ENCODE data around the gene EXD3. TPM values are rescaled to one million over a fixed set of nuclear protein-coding genes. Genes with fewer than 3 reads are reported as not detected.
"Not testable (repeated sequence)": the region's sequence is repeated elsewhere in the genome, so short reads cannot be mapped to it uniquely, and the experiment has no call there.

The EXD3 gene
- polyA plus RNA-seq, 3 donors: 12.0 to 35.4 (median 16.6) TPM

DNA sequence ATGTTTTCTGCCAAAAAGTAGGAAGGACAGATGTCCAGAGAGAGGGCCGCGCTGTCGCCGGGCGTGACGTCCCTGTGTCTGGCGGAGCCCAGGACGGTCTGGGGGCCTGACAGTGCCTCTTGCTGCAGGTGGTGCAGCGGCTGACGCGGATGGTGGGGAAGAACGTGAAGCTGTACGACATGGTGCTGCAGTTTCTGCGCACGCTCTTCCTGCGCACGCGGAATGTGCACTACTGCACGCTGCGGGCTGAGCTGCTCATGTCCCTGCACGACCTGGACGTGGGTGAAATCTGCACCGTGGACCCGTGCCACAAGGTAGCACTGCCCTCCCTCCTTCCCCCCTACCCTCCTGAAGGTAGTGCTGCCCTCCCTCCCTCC, 160.1 kb downstream of the EXD3 start:
- no peak for DNase-seq (ENCODE audit: extremely low read depth in 1 of 11, low read depth in 9 of 11, low spot score in 4 of 11)

DNA sequence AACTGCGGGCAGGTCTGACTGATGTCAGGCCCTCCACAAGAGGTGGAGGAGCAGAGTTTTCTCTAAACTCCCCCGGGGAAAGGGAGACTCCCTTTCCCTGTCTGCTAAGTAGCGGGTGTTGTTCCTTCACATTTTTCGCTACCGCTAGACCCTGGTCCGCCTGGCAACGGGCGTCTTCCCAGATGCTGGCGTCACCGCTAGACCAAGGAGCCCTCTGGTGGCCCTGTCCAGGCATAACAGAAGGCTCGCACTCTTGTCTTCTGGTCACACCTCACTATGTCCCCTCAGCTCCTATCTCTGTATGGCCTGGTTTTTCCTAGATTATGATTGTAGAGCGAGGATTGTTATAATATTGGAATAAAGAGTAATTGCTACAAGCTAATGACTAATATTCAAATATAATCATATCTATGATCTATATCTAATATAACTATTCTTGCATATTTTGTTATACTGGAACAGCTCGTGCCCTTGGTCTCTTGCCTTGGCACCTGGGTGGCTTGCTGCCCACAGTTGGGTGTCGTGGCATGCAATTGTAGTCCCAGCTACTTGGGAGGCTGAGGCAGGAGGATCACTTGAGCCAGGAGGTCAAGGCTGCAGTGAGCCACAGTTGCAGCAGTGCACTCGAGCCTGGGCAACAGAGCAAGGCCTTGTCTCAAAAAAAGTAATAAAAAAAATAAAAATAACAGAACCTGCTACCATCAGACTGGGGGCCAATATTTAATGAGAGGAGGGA, 160.6 kb downstream of the EXD3 start:
- DNase-seq (ENCODE audit: extremely low read depth in 1 of 11, low read depth in 9 of 11, low spot score in 4 of 11): not testable (repeated sequence)

Other genes with a start within 250 kb of the EXD3 start
- 10 to 100 TPM; 35.5 to 56.7 (median 49.2) TPM for gene ANAPC2, start 234.6 kb downstream of the EXD3 start, polyA plus RNA-seq (ENCODE audit: insufficient read length in 3 of 3)
- gene SSNA1, start 234.5 kb downstream of the EXD3 start, polyA plus RNA-seq (ENCODE audit: insufficient read length in 3 of 3): 10 to 100 TPM; 36.9 to 62.9 (median 49.8) TPM
- gene TPRN, start 222.4 kb downstream of the EXD3 start, polyA plus RNA-seq (ENCODE audit: insufficient read length in 3 of 3): 10 to 100 TPM; 14.8 to 17.3 (median 16.4) TPM
- gene TMEM203, start 217.5 kb downstream of the EXD3 start, polyA plus RNA-seq (ENCODE audit: insufficient read length in 3 of 3): 10 to 100 TPM; 40.2 to 46.4 (median 42.7) TPM
- gene NDOR1, start 217.5 kb downstream of the EXD3 start, polyA plus RNA-seq (ENCODE audit: insufficient read length in 3 of 3): 10 to 100 TPM in 2 of 3 donors, 1 to 10 TPM in 1; 8.2 to 15.1 (median 14.2) TPM
- 10 to 100 TPM in 2 of 3 donors, 1 to 10 TPM in 1; 6.0 to 13.3 (median 13.2) TPM for gene RNF208, start 200.9 kb downstream of the EXD3 start, polyA plus RNA-seq (ENCODE audit: insufficient read length in 3 of 3)
- 10 to 100 TPM in 2 of 3 donors, 1 to 10 TPM in 1; 8.5 to 13.9 (median 12.8) TPM for gene CYSRT1, start 198.0 kb downstream of the EXD3 start, polyA plus RNA-seq (ENCODE audit: insufficient read length in 3 of 3)
- gene RNF224, start 195.7 kb downstream of the EXD3 start, polyA plus RNA-seq (ENCODE audit: insufficient read length in 3 of 3): 10 to 100 TPM in 2 of 3 donors, 1 to 10 TPM in 1; 7.9 to 15.2 (median 12.0) TPM
- gene SLC34A3, start 192.3 kb downstream of the EXD3 start, polyA plus RNA-seq (ENCODE audit: insufficient read length in 3 of 3): 10 to 100 TPM in 2 of 3 donors, 1 to 10 TPM in 1; 5.0 to 13.8 (median 11.6) TPM
- 100 to 1,000 TPM; 331 to 492 (median 358) TPM for gene TUBB4B, start 181.9 kb downstream of the EXD3 start, polyA plus RNA-seq (ENCODE audit: insufficient read length in 3 of 3)
- gene STPG3, start 171.9 kb downstream of the EXD3 start, polyA plus RNA-seq (ENCODE audit: insufficient read length in 3 of 3): 1 to 10 TPM; 2.2 to 4.2 (median 2.6) TPM
- gene NELFB, start 167.8 kb downstream of the EXD3 start, polyA plus RNA-seq (ENCODE audit: insufficient read length in 3 of 3): 10 to 100 TPM; 49.8 to 62.2 (median 55.2) TPM
- 1 to 10 TPM; 4.4 to 8.9 (median 6.3) TPM for gene TOR4A, start 145.4 kb downstream of the EXD3 start, polyA plus RNA-seq (ENCODE audit: insufficient read length in 3 of 3)
- 1 to 10 TPM; 6.8 to 9.0 (median 7.7) TPM for gene NRARP, start 120.9 kb downstream of the EXD3 start, polyA plus RNA-seq (ENCODE audit: insufficient read length in 3 of 3)
- 10 to 100 TPM in 1 of 3 donors, 1 to 10 TPM in 2; 4.8 to 15.9 (median 6.0) TPM for gene NOXA1, start 231 bp upstream of the EXD3 start, polyA plus RNA-seq (ENCODE audit: insufficient read length in 3 of 3)
- under 1 TPM; 0.14 to 0.68 (median 0.63) TPM for gene ENTPD8, start 18.2 kb upstream of the EXD3 start, polyA plus RNA-seq (ENCODE audit: insufficient read length in 3 of 3)
- gene NSMF, start 36.2 kb upstream of the EXD3 start, polyA plus RNA-seq (ENCODE audit: insufficient read length in 3 of 3): 10 to 100 TPM; 52.9 to 57.8 (median 56.5) TPM
- 1 to 10 TPM; 2.1 to 5.1 (median 2.4) TPM for gene PNPLA7, start 127.2 kb upstream of the EXD3 start, polyA plus RNA-seq (ENCODE audit: insufficient read length in 3 of 3)
- 10 to 100 TPM; 12.9 to 26.0 (median 24.0) TPM for gene MRPL41, start 128.7 kb upstream of the EXD3 start, polyA plus RNA-seq (ENCODE audit: insufficient read length in 3 of 3)
- gene DPH7, start 155.8 kb upstream of the EXD3 start, polyA plus RNA-seq (ENCODE audit: insufficient read length in 3 of 3): 10 to 100 TPM; 38.2 to 64.2 (median 44.7) TPM
- gene ZMYND19, start 167.3 kb upstream of the EXD3 start, polyA plus RNA-seq (ENCODE audit: insufficient read length in 3 of 3): 10 to 100 TPM; 18.9 to 24.3 (median 20.5) TPM
- gene ARRDC1, start 182.5 kb upstream of the EXD3 start, polyA plus RNA-seq (ENCODE audit: insufficient read length in 3 of 3): 10 to 100 TPM; 24.7 to 39.1 (median 30.2) TPM
- 10 to 100 TPM; 67.8 to 78.8 (median 76.3) TPM for gene EHMT1, start 195.8 kb upstream of the EXD3 start, polyA plus RNA-seq (ENCODE audit: insufficient read length in 3 of 3)

Data from renal cortex interstitium (tissue), 11 donors.